ENCODE data around the gene UNC5C. TPM values are rescaled to one million over a fixed set of nuclear protein-coding genes. Genes with fewer than 3 reads are reported as not detected.
A peak's percentile ranks its signal among the peaks of the same experiment; 100 is the strongest.

UNC5C gene
- total RNA-seq, 1 experiment from 2014 or later = 8.2 TPM

GRCh38 chr4:95398217-95398616, 150.6 kb downstream of the UNC5C start:
- H3K4me1 ChIP-seq (ENCODE audit: control insufficient read depth, insufficient read depth, low read length) = no peaks in the 10 kb centered on the region
- no peaks in the 10 kb centered on the region for H3K9me3 ChIP-seq (ENCODE audit: control insufficient read depth, insufficient read depth, low read depth, low read length)
- DNase-seq (ENCODE audit: low read depth, low spot score) (no peak), ATAC-seq (no peak)
- BruUV-seq (replicated peaks) = no TSS peak
- H3K27me3 ChIP-seq (ENCODE audit: control insufficient read depth, insufficient read depth, low read length) = no peaks in the 10 kb centered on the region
- H3K36me3 ChIP-seq (ENCODE audit: control insufficient read depth, insufficient read depth, low read length) = no peaks in the 10 kb centered on the region
- POLR2A ChIA-PET = no interaction called here
- in situ Hi-C loops (cut with HindIII; ENCODE audit: low pct_unique_long_range_greater_than_20kb, low sequenced_read_pairs) (no loop called here), intact Hi-C loops (cut with micrococcal nuclease; ENCODE audit: unreplicated experiment) (no loop called here)
- H3K4me3 ChIP-seq (ENCODE audit: low read depth in 2 of 2, low read length in 2 of 2) = no peak overlapping the region
- H3K27ac ChIP-seq (ENCODE audit: low read length) = no peak overlapping the region
- no peak for TF ChIP-seq POLR2AphosphoS5 (IDR thresholded peaks at IDR 0.05; ENCODE audit: low read depth, low read length)
- no peak for TF ChIP-seq REST (IDR thresholded peaks at IDR 0.05; ENCODE audit: insufficient read depth in 1 of 2, low read depth in 2 of 2, low read length in 1 of 2)
- TF ChIP-seq, protein P1, sequence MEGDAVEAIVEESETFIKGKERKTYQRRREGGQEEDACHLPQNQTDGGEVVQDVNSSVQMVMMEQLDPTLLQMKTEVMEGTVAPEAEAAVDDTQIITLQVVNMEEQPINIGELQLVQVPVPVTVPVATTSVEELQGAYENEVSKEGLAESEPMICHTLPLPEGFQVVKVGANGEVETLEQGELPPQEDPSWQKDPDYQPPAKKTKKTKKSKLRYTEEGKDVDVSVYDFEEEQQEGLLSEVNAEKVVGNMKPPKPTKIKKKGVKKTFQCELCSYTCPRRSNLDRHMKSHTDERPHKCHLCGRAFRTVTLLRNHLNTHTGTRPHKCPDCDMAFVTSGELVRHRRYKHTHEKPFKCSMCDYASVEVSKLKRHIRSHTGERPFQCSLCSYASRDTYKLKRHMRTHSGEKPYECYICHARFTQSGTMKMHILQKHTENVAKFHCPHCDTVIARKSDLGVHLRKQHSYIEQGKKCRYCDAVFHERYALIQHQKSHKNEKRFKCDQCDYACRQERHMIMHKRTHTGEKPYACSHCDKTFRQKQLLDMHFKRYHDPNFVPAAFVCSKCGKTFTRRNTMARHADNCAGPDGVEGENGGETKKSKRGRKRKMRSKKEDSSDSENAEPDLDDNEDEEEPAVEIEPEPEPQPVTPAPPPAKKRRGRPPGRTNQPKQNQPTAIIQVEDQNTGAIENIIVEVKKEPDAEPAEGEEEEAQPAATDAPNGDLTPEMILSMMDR (IDR thresholded peaks at IDR 0.05) = no peak
- TF ChIP-seq SIN3A (IDR thresholded peaks at IDR 0.05; ENCODE audit: borderline replicate concordance, insufficient read depth, low read depth, low read length) = no peak
- TF ChIP-seq TCF7L2 (IDR thresholded peaks at IDR 0.05; ENCODE audit: low read depth, low read length) = no peak
- CTCF ChIA-PET = no interaction called here

DNA sequence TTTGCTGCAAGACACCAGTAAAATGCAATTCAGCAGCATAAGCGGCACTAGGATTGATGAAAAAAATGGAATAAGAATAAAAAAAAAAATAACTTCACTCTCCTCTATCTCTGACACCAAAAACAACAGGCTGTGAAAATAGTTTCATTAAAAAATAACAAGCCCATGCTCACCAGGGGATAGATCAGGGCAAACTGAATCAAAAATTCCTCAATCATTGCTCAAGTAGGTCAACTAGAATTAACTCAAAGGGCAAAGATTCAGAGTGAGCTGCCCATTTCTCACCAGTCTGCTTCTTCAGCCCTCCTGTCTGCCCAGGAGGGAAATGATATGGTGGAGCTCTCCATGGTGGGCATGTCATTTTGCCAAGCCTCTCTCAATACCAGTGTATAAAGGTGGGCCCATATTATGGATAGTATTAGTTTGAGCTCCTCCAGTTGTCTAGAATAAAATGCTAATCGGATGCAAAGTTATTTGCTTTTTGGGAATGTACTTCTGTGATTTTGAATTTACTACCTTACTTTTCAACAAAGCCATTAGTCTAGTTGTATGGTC, 153.9 kb downstream of the UNC5C start:
- intact Hi-C loops (cut with micrococcal nuclease; ENCODE audit: unreplicated experiment) = no loop called here
- no peak overlapping the region for H3K4me3 ChIP-seq (ENCODE audit: low read depth in 2 of 2, low read length in 2 of 2)
- no peak for DNase-seq (ENCODE audit: low read depth, low spot score)
- H3K4me1 ChIP-seq (ENCODE audit: control insufficient read depth, insufficient read depth, low read length) = no peaks in the 10 kb centered on the region
- TF ChIP-seq TCF7L2 (IDR thresholded peaks at IDR 0.05; ENCODE audit: low read depth, low read length) = no peak
- no peak for TF ChIP-seq SIN3A (IDR thresholded peaks at IDR 0.05; ENCODE audit: borderline replicate concordance, insufficient read depth, low read depth, low read length)
- TF ChIP-seq, protein P1 (IDR thresholded peaks at IDR 0.05) = no peak
- peak; percentile 44 to 58; a peak in 2 of 4 replicates for TF ChIP-seq REST (IDR thresholded peaks at IDR 0.05; ENCODE audit: insufficient read depth in 1 of 2, low read depth in 2 of 2, low read length in 1 of 2)
- no peak for TF ChIP-seq POLR2AphosphoS5 (IDR thresholded peaks at IDR 0.05; ENCODE audit: low read depth, low read length)
- ATAC-seq = no peak
- ChIA-PET CTCF (no interaction called here), POLR2A (no interaction called here)
- no peaks in the 10 kb centered on the region for H3K36me3 ChIP-seq (ENCODE audit: control insufficient read depth, insufficient read depth, low read length)
- H3K9me3 ChIP-seq (ENCODE audit: control insufficient read depth, insufficient read depth, low read depth, low read length) = no peaks in the 10 kb centered on the region
- no peaks in the 10 kb centered on the region for H3K27me3 ChIP-seq (ENCODE audit: control insufficient read depth, insufficient read depth, low read length)
- H3K27ac ChIP-seq (ENCODE audit: low read length) = no peak overlapping the region
- no TSS peak for BruUV-seq (replicated peaks)
- in situ Hi-C loops (cut with HindIII; ENCODE audit: low pct_unique_long_range_greater_than_20kb, low sequenced_read_pairs) = no loop called here

All from Panc1 (cell line).